ENCODE measurements around the gene CFAP210.

Gene CFAP210

DNA sequence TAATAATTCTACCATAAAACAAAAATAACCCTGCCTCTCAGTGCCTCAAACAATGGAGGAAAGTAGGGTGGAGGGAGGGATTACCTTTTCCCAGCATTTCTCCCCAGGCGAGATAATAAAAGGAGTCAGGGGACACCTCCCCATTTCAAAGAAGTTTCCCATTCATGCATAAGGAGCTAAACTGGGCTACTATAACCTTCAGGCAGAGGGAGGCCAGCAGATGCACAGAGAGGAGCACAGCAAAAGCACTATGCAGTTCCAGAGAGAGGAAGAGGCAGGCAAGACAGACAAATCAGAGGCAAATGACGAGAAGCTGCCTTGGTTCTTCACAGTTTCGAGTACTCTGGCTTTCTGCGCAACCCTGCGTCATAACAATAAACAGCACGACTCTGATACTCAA, 17.4 kb downstream of the CFAP210 start:
- H3K4me1 ChIP-seq (ENCODE audit: low read length): no peaks in the 10 kb centered on the region
- H2AFZ ChIP-seq (ENCODE audit: low read length): no peak overlapping the region
- H3K27me3 ChIP-seq (replicated peaks; ENCODE audit: insufficient read depth, low read length): no peaks in the 10 kb centered on the region
- no peaks in the 10 kb centered on the region for H3F3A ChIP-seq (ENCODE audit: insufficient read depth, low read length)
- H3K9me3 ChIP-seq (replicated peaks; ENCODE audit: insufficient read depth, low read length): no peaks in the 10 kb centered on the region
- no peak overlapping the region for H3K9ac ChIP-seq (ENCODE audit: low read length)
- H3K4me2 ChIP-seq (ENCODE audit: low read depth, low read length): no peak overlapping the region
- no peaks in the 10 kb centered on the region for H3K79me2 ChIP-seq (ENCODE audit: low read length)
- H3K27ac ChIP-seq (ENCODE audit: low read length): no peak overlapping the region
- H3K9me2 ChIP-seq (replicated peaks; ENCODE audit: insufficient read depth, low read length): no peaks in the 10 kb centered on the region
- H3K4me3 ChIP-seq (ENCODE audit: low read length): no peak overlapping the region
- no peaks in the 10 kb centered on the region for H4K20me1 ChIP-seq (ENCODE audit: insufficient read depth, low read length)
- TF ChIP-seq EZH2 (optimal IDR thresholded peaks at IDR 0.05; ENCODE audit: low read depth, low read length) (no peak), EZH2phosphoT487 (IDR thresholded peaks at IDR 0.05; ENCODE audit: low read length) (no peak), CTCF (IDR thresholded peaks at IDR 0.05; ENCODE audit: low read length) (no peak)
- H3K36me3 ChIP-seq (replicated peaks; ENCODE audit: insufficient read depth, low read length): no peaks in the 10 kb centered on the region
- no peak for DNase-seq

- Histone ChIP-seq H3K79me2 (ENCODE audit: low read length) (no peaks in the 10 kb centered on the region), H3K9me3 (replicated peaks; ENCODE audit: insufficient read depth, low read length) (no peaks in the 10 kb centered on the region), H3K4me3 (ENCODE audit: low read length) (no peak overlapping the region), H3K27ac (ENCODE audit: low read length) (no peak overlapping the region), H4K20me1 (ENCODE audit: insufficient read depth, low read length) (no peaks in the 10 kb centered on the region), H3K4me1 (ENCODE audit: low read length) (no peaks in the 10 kb centered on the region), H3K27me3 (replicated peaks; ENCODE audit: insufficient read depth, low read length) (no peaks in the 10 kb centered on the region), H3F3A (ENCODE audit: insufficient read depth, low read length) (no peaks in the 10 kb centered on the region), H3K36me3 (replicated peaks; ENCODE audit: insufficient read depth, low read length) (no peaks in the 10 kb centered on the region), H3K4me2 (ENCODE audit: low read depth, low read length) (no peak overlapping the region), H3K9ac (ENCODE audit: low read length) (no peak overlapping the region), H2AFZ (ENCODE audit: low read length) (no peak overlapping the region), H3K9me2 (replicated peaks; ENCODE audit: insufficient read depth, low read length) (no peaks in the 10 kb centered on the region)
- TF ChIP-seq EZH2 (optimal IDR thresholded peaks at IDR 0.05; ENCODE audit: low read depth, low read length) (no peak), EZH2phosphoT487 (IDR thresholded peaks at IDR 0.05; ENCODE audit: low read length) (no peak), CTCF (IDR thresholded peaks at IDR 0.05; ENCODE audit: low read length) (no peak)
- no peak for DNase-seq
Observed at GRCh38 chr2:169676357-169676756, 17.8 kb downstream of the CFAP210 start.

DNA sequence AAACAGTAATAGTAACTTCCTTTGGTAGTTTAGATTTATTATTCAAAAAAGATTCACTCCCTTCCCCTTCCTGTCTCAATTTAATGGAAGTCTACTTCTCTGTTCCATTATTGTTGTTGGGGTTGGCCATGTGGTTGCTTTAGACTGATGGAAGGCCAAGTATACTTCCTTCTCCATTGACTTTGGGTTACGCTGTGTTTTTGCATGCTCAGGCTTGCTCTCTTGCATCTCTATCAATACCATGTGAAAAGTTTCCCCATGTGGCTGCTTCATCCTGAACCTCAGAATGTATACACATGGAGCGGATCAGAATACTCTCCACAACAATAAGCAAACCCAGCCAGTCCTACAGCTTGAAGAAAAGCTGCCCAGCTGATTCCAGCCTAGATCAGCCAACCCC, 20.3 kb downstream of the CFAP210 start:
- H3K4me1 ChIP-seq (ENCODE audit: low read length): peaks cover 12% of the 10 kb centered on the region; the same call in 1 of the 2 replicates
- DNase-seq: no peak
- no peaks in the 10 kb centered on the region for H3K79me2 ChIP-seq (ENCODE audit: low read length)
- H3K36me3 ChIP-seq (replicated peaks; ENCODE audit: insufficient read depth, low read length): no peaks in the 10 kb centered on the region
- no peak overlapping the region for H3K9ac ChIP-seq (ENCODE audit: low read length)
- no peaks in the 10 kb centered on the region for H3F3A ChIP-seq (ENCODE audit: insufficient read depth, low read length)
- H3K4me2 ChIP-seq (ENCODE audit: low read depth, low read length): no peak overlapping the region
- no peaks in the 10 kb centered on the region for H3K9me3 ChIP-seq (replicated peaks; ENCODE audit: insufficient read depth, low read length)
- TF ChIP-seq EZH2phosphoT487 (IDR thresholded peaks at IDR 0.05; ENCODE audit: low read length) (no peak), CTCF (IDR thresholded peaks at IDR 0.05; ENCODE audit: low read length) (no peak), EZH2 (optimal IDR thresholded peaks at IDR 0.05; ENCODE audit: low read depth, low read length) (no peak)
- H3K4me3 ChIP-seq (ENCODE audit: low read length): no peak overlapping the region
- no peaks in the 10 kb centered on the region for H3K9me2 ChIP-seq (replicated peaks; ENCODE audit: insufficient read depth, low read length)
- no peak overlapping the region for H3K27ac ChIP-seq (ENCODE audit: low read length)
- no peak overlapping the region for H2AFZ ChIP-seq (ENCODE audit: low read length)
- H3K27me3 ChIP-seq (replicated peaks; ENCODE audit: insufficient read depth, low read length): no peaks in the 10 kb centered on the region
- no peaks in the 10 kb centered on the region for H4K20me1 ChIP-seq (ENCODE audit: insufficient read depth, low read length)

Measured in MM.1S (cell line).